ENCODE data around the gene SPSB1.

Gene SPSB1

GRCh38 chr1:9251501-9251900 is 41.2 kb upstream of the SPSB1 start:
- TF ChIP-seq CTCF (IDR thresholded peaks at IDR 0.05), result no peak

- TF ChIP-seq CTCF (IDR thresholded peaks at IDR 0.05), result no peak
These were observed 39.7 kb upstream of the SPSB1 start for GRCh38 chr1:9253004-9253403.

GRCh38 chr1:9253453-9254105 is 39.1 kb upstream of the SPSB1 start:
- TF ChIP-seq CTCF (IDR thresholded peaks at IDR 0.05), result no peak

GRCh38 chr1:9256332-9256731 is 36.4 kb upstream of the SPSB1 start:
- no peak for TF ChIP-seq CTCF (IDR thresholded peaks at IDR 0.05)

GRCh38 chr1:9257851-9258250 is 34.8 kb upstream of the SPSB1 start:
- TF ChIP-seq CTCF (IDR thresholded peaks at IDR 0.05), result no peak

GRCh38 chr1:9258629-9259028 is 34.1 kb upstream of the SPSB1 start:
- TF ChIP-seq CTCF (IDR thresholded peaks at IDR 0.05), result no peak

GRCh38 chr1:9260059-9260766 is 32.5 kb upstream of the SPSB1 start:
- no peak for TF ChIP-seq CTCF (IDR thresholded peaks at IDR 0.05)
